Epithelial cell of esophagus (primary cell): ENCODE measurements around the gene OVCH2.

ENCODE experiments used
- DNase-seq: peaks from one replicate; pipeline ENCODE4 v3.0.0; 2010; ENCODE audit warnings: low read depth
- H3K4me3 ChIP-seq: 2 replicates; pipeline ENCODE4 v1.5.1; 2011; ENCODE audit warnings: mild to moderate bottlenecking, low read length, control low read depth
- TF ChIP-seq, protein P1 (sequence below): IDR thresholded peaks from 2 replicates; pipeline ENCODE4 v1.5.1; 2011; ENCODE audit warnings: low read depth, mild to moderate bottlenecking, low read length, control low read depth, inconsistent platforms; ENCODE audit not compliant: insufficient read depth; ENCODE audit errors: missing control alignments

OVCH2 gene

DNA sequence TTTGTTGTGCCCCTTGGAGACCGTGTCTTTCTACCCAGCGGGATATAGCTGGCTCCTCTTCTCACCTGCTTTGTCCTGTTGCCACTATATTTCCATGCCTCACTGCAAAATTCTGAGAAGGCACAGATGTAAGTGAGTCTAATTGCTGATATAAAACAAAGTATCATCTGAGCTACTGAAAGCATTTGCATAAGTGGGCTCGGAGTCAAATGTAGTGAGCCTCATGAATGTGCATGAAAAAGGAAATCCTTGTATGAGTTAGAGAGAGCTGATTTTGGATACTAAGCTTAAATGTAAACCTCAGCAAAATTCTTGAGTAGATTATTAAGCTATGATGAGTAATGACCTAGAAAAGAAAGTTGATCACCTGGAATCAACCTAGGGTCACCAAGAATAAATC is 13.9 kb downstream of the OVCH2 start:
- no peak for DNase-seq
- no peak overlapping the region for H3K4me3 ChIP-seq
- TF ChIP-seq, protein P1, sequence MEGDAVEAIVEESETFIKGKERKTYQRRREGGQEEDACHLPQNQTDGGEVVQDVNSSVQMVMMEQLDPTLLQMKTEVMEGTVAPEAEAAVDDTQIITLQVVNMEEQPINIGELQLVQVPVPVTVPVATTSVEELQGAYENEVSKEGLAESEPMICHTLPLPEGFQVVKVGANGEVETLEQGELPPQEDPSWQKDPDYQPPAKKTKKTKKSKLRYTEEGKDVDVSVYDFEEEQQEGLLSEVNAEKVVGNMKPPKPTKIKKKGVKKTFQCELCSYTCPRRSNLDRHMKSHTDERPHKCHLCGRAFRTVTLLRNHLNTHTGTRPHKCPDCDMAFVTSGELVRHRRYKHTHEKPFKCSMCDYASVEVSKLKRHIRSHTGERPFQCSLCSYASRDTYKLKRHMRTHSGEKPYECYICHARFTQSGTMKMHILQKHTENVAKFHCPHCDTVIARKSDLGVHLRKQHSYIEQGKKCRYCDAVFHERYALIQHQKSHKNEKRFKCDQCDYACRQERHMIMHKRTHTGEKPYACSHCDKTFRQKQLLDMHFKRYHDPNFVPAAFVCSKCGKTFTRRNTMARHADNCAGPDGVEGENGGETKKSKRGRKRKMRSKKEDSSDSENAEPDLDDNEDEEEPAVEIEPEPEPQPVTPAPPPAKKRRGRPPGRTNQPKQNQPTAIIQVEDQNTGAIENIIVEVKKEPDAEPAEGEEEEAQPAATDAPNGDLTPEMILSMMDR: no peak

DNA sequence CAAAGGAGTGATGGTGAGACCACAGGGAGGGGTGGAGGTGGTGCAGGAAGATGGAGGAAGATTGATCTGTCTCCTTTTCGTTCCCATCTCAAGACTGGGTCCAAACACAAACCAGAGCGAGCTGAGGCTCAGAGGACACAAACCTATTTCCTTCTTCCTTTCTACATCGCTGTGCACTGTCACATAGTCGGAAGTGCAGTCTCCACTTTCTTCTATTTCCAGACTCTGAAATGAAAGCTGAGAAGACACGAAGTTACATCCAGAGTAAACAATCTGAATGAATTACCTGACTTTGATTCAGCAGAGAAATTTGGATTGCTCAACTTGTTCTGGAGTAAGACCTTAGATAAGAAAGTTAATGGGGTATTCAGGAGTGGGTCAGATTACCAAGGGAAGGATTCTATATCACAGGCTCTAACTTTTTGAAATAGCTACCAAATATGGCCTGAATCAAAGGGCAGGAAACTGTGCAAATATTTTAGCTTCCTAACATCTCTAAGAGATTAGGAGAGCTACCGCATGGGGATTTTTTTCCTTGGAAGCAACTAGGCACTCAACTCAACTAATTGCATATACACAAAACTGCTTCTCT is 14.4 kb downstream of the OVCH2 start:
- TF ChIP-seq, protein P1: no peak
- DNase-seq: no peak

DNA sequence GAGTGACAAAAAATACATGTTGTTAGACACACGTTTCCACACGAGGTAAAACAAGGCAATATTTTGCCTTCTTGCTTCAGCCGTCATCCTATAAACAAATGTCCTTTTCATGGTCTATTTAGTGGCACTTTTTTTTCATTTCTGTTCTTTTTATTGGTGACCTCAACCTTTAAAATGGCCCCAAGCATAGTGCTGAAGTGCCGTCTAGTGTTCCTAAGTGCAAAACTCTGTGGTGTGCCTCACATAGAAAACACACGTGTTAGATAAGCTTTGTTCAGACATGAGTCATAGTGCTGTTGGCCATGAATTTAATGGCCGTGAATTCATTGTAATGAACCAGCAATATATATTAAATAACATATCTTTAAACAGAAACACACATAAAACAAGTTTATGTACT is 15.6 kb downstream of the OVCH2 start:
- no peak overlapping the region for H3K4me3 ChIP-seq
- TF ChIP-seq, protein P1: no peak
- DNase-seq: peak; percentile 38

More for the DNA sequence above, 14.4 kb downstream of the OVCH2 start:
- H3K4me3 ChIP-seq: no peak overlapping the region

DNA sequence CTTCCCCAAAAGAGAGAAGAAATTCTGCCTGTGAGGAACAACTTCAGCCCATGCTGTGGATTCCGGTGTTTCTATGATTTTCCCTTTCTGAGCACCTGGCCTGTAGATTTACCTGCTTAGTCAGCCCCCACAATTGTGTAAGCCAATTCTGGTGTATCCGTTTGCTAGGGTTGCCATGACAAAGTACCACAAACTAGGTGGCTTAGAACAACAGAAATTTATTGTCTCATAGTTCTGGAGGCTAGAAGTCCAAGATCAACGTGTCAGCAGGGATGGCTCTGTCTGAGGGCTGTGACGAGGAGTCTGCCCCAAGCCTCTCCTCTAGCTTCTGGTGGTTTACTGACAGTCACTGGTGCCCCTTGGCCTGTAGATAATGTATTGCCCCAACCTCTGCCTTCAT is 17.0 kb downstream of the OVCH2 start:
- no peak for DNase-seq
- H3K4me3 ChIP-seq: no peak overlapping the region
- TF ChIP-seq, protein P1: no peak

DNA sequence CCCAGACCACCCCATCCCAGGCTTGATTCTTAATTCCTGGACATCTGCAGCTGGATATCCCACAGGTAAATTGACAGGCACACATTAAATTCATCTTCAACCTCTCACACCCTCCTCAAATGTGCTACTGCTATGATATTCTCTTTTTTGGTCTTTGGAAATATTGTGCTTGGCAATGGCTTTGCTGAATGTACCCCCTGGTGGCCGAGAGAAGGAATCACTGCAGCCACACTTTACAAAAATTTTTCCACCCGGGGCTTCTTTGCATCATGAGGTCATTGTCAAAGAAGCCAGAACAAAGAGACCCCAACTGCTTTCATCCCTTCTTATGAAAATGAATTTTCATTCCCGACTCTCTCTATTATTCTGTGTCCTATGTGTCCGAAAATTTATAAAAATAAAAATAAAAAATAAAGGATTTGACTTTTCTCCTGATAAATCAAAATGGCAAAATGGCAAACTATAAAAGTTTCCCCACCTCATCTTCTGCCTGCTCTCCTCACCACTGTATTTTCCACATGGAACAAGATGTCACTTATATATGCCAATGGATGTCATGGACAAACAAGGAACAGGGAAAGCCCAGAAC is 17.9 kb downstream of the OVCH2 start:
- H3K4me3 ChIP-seq: no peak overlapping the region
- TF ChIP-seq, protein P1: peak; percentile 85
- peak; percentile 45 for DNase-seq

DNA sequence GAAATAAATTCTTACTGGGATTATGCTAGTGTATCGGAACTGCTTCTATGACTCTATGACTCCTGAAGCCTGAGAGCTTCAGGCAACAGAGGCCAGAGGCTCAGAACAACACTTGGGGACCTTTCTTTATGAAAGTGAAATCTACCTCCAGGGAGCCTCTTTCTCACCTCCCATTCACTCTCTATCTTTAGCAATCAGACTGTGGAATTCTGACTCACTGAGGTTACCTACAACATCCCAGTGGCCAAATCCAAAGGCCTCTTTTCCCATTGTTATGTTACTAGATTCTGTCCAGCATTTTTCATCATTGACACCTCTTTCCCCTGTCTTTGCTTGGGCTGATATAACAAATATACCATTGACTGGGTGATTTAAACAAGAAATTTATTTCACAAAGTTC is 18.9 kb downstream of the OVCH2 start:
- peak; percentile 38 for DNase-seq
- H3K4me3 ChIP-seq: no peak overlapping the region
- TF ChIP-seq, protein P1: no peak

DNA sequence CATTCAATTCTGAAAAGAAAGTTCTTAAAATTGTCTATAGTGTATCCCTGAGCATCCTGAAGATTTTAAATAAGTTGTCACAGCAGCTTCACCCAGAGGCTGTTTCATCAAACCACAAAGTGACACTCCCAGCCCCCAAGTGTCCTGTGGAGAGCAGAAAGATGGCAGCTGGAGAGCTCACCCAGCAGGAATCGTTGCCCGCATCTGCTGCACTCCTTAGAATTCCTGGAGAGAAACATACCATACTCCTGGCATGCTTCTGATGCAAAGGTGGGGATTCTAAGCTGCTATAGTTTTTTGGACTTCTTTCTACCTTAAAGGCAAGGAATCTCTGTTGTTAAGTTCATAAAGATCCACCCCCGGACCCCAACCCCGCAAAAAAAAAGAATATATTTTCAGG is 19.5 kb downstream of the OVCH2 start:
- TF ChIP-seq, protein P1: no peak
- DNase-seq: no peak
- H3K4me3 ChIP-seq: no peak overlapping the region
